Measurements from ENCODE around the gene SERPINA6. TPM values are rescaled to one million over a fixed set of nuclear protein-coding genes. Genes with fewer than 3 reads are reported as not detected.
"Not testable (repeated sequence)": the region's sequence is repeated elsewhere in the genome, so short reads cannot be mapped to it uniquely, and the experiment has no call there.

Gene SERPINA6, protein sequence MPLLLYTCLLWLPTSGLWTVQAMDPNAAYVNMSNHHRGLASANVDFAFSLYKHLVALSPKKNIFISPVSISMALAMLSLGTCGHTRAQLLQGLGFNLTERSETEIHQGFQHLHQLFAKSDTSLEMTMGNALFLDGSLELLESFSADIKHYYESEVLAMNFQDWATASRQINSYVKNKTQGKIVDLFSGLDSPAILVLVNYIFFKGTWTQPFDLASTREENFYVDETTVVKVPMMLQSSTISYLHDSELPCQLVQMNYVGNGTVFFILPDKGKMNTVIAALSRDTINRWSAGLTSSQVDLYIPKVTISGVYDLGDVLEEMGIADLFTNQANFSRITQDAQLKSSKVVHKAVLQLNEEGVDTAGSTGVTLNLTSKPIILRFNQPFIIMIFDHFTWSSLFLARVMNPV
- total RNA-seq (2022): 4.5 and 5.8 TPM in 2 replicates
- percentile 33 among the genes with signal in this experiment for Bru-seq, nascent RNA
- BruChase-seq, experiment 1, labeled RNA remaining after a 6-hour chase: percentile 26 among the genes with signal in this experiment
- percentile 22 among the genes with signal in this experiment for BruChase-seq, experiment 2, labeled RNA remaining after a 2-hour chase
- long read RNA-seq, transcript SERPINA6-201 (5 exons, 1,534 nt): major isoform, 15 of 16 reads
- long read RNA-seq, partial matches to known transcripts: 0 of 16 reads
- long read RNA-seq, other reads (novel, unspliced or antisense): 1 of 16 reads

DNA sequence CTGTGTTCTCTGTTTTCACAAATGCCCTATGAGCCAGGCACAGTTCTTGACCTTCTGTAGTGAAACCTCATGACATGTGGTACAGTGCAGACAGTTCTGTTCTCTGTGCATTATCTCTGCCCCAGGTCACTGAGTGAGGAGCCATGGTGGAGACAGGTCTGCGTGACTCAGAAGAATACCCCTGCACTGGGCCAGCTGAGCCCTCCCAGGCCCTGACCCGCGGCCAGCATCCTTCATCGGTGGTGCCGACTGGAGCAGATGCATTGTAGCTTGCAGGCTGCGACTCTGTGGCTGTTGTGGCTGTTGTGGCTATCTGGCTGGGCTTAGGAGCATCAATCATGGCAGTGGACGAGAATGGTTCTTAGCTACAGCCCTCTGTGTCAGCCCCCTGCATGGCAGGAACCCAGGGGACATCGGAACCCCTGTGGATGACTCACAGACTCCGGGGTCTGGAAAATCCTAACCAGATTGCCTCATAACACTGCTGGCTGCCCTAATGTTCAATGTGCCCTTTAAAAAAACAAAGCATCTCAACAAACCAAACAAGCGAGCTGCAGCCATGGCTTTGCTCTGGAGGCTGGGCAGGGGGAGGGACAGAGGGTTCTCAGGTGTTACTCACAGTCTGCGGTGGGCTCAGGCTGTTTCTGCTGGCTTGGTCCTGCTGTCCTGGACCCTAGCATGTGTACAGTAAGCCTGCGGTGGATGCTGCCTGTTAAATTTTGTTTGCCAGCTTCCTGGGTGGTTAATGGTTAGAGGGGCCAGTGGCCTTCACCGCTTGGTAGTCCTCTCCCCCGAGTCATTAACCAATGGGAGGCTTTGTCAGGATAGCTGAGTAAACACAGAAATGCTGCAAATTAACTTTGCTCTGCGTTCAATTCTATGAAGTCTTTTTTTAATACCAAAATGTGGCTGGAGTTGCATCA, at the start of gene SERPINA6:
SERPINA6 (minus strand) TSS at position 689 of the 923 bp plus-strand sequence. CDS start 8,688 bp downstream, outside the sequence.
- CTCF ChIA-PET: interaction anchor here (0.9 to 1.8 kb wide), 2 partner anchors 19 to 89 kb away, joined by 3 to 4 read pairs; no protein-coding TSS in a partner anchor
- Mint-ChIP-seq H3K4me1 (ENCODE audit: low read depth, unreplicated experiment) (peaks cover 31% of the 10 kb centered on the region), H3K27ac (ENCODE audit: unreplicated experiment) (no peak within 1 kb of the TSS), H3K27me3 (ENCODE audit: unreplicated experiment) (no peaks in the 10 kb centered on the region), H3K9me3 (ENCODE audit: low read depth, unreplicated experiment) (no peaks in the 10 kb centered on the region), H3K36me3 (ENCODE audit: insufficient read depth, unreplicated experiment) (no peaks in the 10 kb centered on the region), H3K4me3 (ENCODE audit: low read depth, unreplicated experiment) (peak within 1 kb of the TSS; percentile 54)
- intact Hi-C loops (cut with micrococcal nuclease; ENCODE audit: unreplicated experiment): no loop called here
- peak; percentile 47 for DNase-seq
- TF ChIP-seq, protein P1, sequence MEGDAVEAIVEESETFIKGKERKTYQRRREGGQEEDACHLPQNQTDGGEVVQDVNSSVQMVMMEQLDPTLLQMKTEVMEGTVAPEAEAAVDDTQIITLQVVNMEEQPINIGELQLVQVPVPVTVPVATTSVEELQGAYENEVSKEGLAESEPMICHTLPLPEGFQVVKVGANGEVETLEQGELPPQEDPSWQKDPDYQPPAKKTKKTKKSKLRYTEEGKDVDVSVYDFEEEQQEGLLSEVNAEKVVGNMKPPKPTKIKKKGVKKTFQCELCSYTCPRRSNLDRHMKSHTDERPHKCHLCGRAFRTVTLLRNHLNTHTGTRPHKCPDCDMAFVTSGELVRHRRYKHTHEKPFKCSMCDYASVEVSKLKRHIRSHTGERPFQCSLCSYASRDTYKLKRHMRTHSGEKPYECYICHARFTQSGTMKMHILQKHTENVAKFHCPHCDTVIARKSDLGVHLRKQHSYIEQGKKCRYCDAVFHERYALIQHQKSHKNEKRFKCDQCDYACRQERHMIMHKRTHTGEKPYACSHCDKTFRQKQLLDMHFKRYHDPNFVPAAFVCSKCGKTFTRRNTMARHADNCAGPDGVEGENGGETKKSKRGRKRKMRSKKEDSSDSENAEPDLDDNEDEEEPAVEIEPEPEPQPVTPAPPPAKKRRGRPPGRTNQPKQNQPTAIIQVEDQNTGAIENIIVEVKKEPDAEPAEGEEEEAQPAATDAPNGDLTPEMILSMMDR (IDR thresholded peaks at IDR 0.05; ENCODE audit: unreplicated experiment): no peak
- BruUV-seq (replicated peaks): TSS peak; percentile 65

DNA sequence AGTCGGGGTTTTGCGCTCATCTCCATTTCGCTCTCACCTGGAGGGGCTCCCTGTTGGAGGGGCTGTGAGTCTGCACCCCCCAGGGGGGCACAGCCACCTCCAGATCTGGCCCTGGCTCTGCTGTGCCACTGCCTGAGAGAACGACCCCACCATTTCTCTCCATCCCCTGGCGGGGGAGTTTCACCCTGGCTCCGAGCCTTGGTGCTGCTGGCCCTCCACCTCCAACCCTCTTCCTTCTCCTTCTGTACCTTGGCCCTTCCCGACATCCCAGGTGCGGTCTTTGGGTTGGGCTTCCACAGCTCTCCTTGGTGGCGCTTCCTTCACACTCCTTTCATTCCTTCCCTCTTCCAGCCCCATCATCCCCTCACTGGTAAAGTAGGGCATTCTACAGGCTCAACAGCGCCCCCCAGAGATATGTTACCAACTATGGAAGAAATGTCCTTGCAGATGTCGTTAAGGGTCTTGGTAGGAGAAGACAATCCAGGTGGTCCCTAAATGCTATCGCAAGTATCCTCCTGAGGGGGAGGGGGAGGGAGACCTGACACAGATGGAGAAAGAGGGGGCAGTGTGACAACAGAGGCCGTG, 49.0 kb upstream of the SERPINA6 start:
- TF ChIP-seq, protein P1 (IDR thresholded peaks at IDR 0.05; ENCODE audit: unreplicated experiment): no peak
- Mint-ChIP-seq H3K27ac (ENCODE audit: unreplicated experiment) (no peak overlapping the region), H3K4me1 (ENCODE audit: low read depth, unreplicated experiment) (peaks cover 20% of the 10 kb centered on the region), H3K9me3 (ENCODE audit: low read depth, unreplicated experiment) (no peaks in the 10 kb centered on the region), H3K36me3 (ENCODE audit: insufficient read depth, unreplicated experiment) (no peaks in the 10 kb centered on the region), H3K27me3 (ENCODE audit: unreplicated experiment) (no peaks in the 10 kb centered on the region), H3K4me3 (ENCODE audit: low read depth, unreplicated experiment) (no peak overlapping the region)
- BruUV-seq (replicated peaks): no TSS peak
- no peak for DNase-seq
- intact Hi-C loops (cut with micrococcal nuclease; ENCODE audit: unreplicated experiment): no loop called here
- CTCF ChIA-PET: no interaction called here

GRCh38 chr14:94370524-94370910, 47.4 kb upstream of the SERPINA6 start:
- H3K27me3 Mint-ChIP-seq (ENCODE audit: unreplicated experiment): no peaks in the 10 kb centered on the region
- no TSS peak for BruUV-seq (replicated peaks)
- TF ChIP-seq, protein P1 (IDR thresholded peaks at IDR 0.05; ENCODE audit: unreplicated experiment): no peak

DNA sequence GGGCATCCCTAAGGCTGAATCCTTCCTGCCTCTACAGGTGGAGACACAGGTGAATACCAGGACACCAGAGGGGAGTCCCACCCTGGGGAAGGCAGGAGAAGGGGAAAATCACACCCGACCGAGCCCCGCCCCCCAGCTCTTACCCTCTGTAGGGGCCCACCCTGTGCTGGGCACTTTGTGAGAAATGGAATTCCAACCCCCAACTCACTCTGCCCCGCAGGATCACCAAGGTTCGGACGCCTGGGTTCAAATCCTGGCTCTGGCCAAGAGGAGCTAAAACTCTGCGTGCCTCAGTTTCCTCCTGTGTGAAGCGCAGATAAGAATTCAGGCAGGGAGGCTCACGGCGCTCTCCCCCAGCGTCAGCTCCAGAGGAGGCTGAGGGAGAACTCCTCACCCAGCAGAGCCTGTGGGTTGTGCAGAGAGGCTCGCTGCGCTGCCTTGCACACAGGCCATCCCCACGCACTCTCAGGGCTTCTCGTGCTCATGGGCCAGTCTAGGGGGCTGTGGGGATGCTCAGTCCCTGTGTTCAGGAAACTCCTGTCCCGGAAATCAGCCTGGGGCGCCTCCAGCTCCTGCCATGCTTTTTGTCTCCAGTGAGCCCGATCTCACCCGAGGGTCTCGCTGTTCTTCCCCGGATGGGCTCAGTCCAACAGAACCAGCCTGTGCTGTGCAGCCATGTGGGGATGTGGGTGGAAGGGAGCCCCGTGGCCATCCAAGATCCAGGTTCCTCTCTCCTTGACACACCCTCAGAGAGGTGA, 46.8 kb upstream of the SERPINA6 start:
- intact Hi-C loops (cut with micrococcal nuclease; ENCODE audit: unreplicated experiment); BruUV-seq (replicated peaks); DNase-seq; H3K9me3 Mint-ChIP-seq (ENCODE audit: low read depth, unreplicated experiment); H3K4me3 Mint-ChIP-seq (ENCODE audit: low read depth, unreplicated experiment); H3K27me3 Mint-ChIP-seq (ENCODE audit: unreplicated experiment); CTCF ChIA-PET; H3K27ac Mint-ChIP-seq (ENCODE audit: unreplicated experiment); H3K36me3 Mint-ChIP-seq (ENCODE audit: insufficient read depth, unreplicated experiment): not testable (repeated sequence)
- peaks cover 18% of the 10 kb centered on the region for H3K4me1 Mint-ChIP-seq (ENCODE audit: low read depth, unreplicated experiment)

More at GRCh38 chr14:94370524-94370910, 47.4 kb upstream of the SERPINA6 start:
- Mint-ChIP-seq H3K4me1 (ENCODE audit: low read depth, unreplicated experiment) (peaks cover 20% of the 10 kb centered on the region), H3K4me3 (ENCODE audit: low read depth, unreplicated experiment) (no peak overlapping the region), H3K27ac (ENCODE audit: unreplicated experiment) (no peak overlapping the region), H3K9me3 (ENCODE audit: low read depth, unreplicated experiment) (no peaks in the 10 kb centered on the region), H3K36me3 (ENCODE audit: insufficient read depth, unreplicated experiment) (no peaks in the 10 kb centered on the region)
- no peak for DNase-seq
- CTCF ChIA-PET: no interaction called here
- intact Hi-C loops (cut with micrococcal nuclease; ENCODE audit: unreplicated experiment): no loop called here

Data from Calu3 (cell line).